Measurements from ENCODE around the gene MED13L.

DNA sequence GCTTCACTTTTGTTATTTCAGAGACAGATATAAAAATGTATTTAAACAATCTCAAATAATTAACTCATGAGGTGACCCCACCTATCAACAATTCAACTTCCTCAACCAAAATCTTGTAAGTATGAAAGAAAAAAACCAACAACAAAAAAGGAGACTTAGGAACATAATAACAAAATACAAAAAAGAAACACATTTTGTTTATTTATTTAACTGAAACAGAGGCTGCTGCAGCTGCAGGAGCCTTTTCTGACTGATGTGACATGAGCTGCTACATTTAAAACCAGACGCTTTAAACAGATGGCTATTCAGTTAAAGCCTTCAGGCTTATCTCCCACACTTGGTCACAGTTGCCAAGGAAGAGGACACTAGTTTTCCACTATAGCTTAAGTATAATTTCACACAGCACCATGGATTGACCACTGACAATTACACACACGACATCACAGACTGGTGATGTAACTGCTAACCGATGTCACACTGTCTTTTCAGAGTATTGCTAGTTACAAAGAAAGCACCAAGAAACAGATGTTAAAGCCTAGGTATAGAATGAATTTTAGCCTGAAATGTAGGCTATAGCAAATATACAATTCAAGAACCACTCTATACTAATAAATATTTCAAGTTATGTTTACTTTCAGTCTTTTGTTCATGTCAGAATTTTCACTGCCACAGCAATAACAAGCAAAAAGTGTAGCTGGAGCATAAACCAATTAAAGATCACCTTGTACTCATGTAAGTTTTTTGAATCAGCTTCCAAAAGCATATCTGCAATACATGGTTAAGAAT lies 113.0 kb downstream of the MED13L start:
- TF ChIP-seq CTCF (conservative IDR thresholded peaks at IDR 0.05 in 1 of 2, IDR thresholded peaks at IDR 0.05 in 1 of 2; ENCODE audit: extremely low read depth in 1 of 2, insufficient read depth in 1 of 2, low read depth in 1 of 2, low read length in 2 of 2) (no peak), EZH2 (IDR thresholded peaks at IDR 0.05; ENCODE audit: borderline replicate concordance, low read length) (no peak)
